Peyer's patch (tissue), 4 donors: ENCODE data around the gene PLOD2.

Experiments used
- CTCF ChIP-seq, 6 experiments: fragments of 450-650 bp in 4 of 6; fragments of 200-600 bp in 2 of 6; sonication (generic) in 1 of 6; IDR thresholded peaks; one replicate each; pipeline ENCODE4 v1.5.1; 2017 to 2019; ENCODE audit warnings: antibody characterized with exemption in 6 of 6, mild to moderate bottlenecking in 3 of 6, moderate library complexity in 1 of 6
- POLR2A ChIP-seq, 2 donors: fragments of 450-650 bp; IDR thresholded peaks; one replicate each; pipeline ENCODE4 v1.5.1; 2017; ENCODE audit warnings: antibody characterized with exemption in 2 of 2, mild to moderate bottlenecking in 2 of 2, moderate library complexity in 2 of 2

- no peak for TF ChIP-seq CTCF (IDR thresholded peaks at IDR 0.05)
- TF ChIP-seq POLR2A (IDR thresholded peaks at IDR 0.05): no peak
Measured at GRCh38 chr3:146195605-146196004, 34.6 kb upstream of the PLOD2 start.
